GM08714 (cell line): Measurements from ENCODE around the gene VRK1.
"Not testable (repeated sequence)": the region's sequence is repeated elsewhere in the genome, so short reads cannot be mapped to it uniquely, and the experiment has no call there.

Source experiments
- H3K4me3 ChIP-seq: fragments of 200-500 bp; sonication (Bioruptor generic); 2 replicates; pipeline ENCODE4 v1.5.1; 2014; ENCODE audit warnings: mild to moderate bottlenecking, low read length, inconsistent platforms
- ZNF274 ChIP-seq: IDR thresholded peaks from 2 replicates; pipeline ENCODE4 v1.6.1; 2012; ENCODE audit warnings: mild to moderate bottlenecking, low read depth, low read length

VRK1 gene

DNA sequence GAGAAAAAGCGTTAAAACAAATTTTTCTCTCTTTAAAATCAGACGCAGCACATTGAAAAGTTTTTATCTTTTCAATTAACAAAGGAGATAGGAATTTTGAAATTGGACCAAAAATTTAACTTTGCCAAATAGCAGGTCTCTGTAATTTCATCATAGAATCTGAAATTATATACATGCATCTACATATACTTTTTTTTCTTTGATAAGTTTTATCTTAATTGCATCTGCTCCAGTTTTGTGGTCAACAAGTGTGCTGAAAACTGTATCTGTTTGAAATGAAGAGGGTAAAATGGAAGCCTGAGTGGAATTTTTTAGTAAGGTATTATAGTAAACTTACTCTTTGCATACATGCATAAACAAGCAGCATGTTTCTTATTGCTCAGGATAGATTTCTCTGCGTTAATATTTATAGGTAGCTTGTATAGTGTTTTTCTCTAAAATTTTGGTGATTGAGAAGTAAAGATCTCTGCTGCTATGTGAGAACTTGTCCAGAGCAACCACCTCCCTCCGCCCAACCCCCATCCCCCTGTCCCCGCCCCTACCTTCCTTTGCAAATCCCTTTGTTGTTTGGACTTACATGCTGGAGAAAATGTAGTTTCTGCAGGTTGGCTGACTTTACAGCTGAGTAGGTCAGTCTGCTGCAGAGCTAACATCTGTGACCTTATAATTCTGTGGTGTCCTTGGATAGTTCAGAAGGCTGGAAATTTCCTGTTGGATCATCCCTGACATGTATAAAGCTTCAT is 64.6 kb downstream of the VRK1 start:
- TF ChIP-seq ZNF274: no peak

GRCh38 chr14:96863327-96863985 is 66.3 kb downstream of the VRK1 start:
- H3K4me3 ChIP-seq: no peak overlapping the region
- TF ChIP-seq ZNF274: no peak

More for the DNA sequence above, 64.6 kb downstream of the VRK1 start:
- H3K4me3 ChIP-seq: no peak overlapping the region

- no peak overlapping the region for H3K4me3 ChIP-seq
- TF ChIP-seq ZNF274: no peak
These were observed 66.8 kb downstream of the VRK1 start for GRCh38 chr14:96863986-96864330.

GRCh38 chr14:96867634-96868033 is 70.5 kb downstream of the VRK1 start:
- no peak for TF ChIP-seq ZNF274
- no peak overlapping the region for H3K4me3 ChIP-seq

DNA sequence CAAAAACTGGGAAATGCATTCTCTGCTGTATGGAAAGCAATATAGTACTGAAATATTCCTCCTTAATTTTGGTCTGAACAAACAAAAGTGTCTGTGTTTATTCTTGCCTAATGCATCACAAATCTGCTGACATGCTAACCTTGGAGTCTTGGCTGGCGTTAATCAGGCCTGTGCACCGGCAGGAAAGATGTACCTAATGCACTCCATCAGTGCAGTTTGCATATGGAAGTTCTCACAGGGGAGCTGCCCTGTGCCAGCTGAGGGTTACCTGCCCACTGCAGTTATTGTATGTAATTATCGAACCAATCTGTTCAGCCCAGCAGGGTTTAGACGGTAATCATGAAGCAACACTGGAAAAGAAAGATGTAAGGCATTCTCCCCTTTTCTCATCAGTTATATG is 76.9 kb downstream of the VRK1 start:
- no peak for TF ChIP-seq ZNF274
- no peak overlapping the region for H3K4me3 ChIP-seq

DNA sequence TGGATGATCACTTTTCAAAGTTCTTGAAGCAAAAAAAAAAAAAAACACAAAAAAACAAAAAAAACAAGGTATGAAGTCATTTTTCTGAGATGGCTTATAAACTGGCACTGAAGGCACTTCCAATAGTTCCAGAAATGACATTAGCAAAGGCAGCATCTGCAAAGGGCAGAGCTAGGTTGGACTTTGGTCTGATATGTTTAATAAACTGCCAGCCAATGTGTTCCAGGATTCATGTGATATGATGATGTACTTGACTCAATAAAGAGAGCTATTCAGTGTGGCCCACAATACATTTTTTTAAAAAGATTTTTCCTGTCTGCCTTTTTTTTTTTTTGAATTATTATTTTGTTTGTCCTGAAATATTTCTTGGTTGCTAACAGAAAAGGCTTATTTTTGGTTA is 79.6 kb downstream of the VRK1 start:
- no peak overlapping the region for H3K4me3 ChIP-seq
- no peak for TF ChIP-seq ZNF274

GRCh38 chr14:96881713-96882112 is 84.5 kb downstream of the VRK1 start:
- no peak for TF ChIP-seq ZNF274
- H3K4me3 ChIP-seq: no peak overlapping the region

- not testable (repeated sequence) for H3K4me3 ChIP-seq
These were observed 86.8 kb downstream of the VRK1 start for GRCh38 chr14:96883974-96884373.

- TF ChIP-seq ZNF274: no peak
- no peak overlapping the region for H3K4me3 ChIP-seq
These were observed 91.0 kb downstream of the VRK1 start for GRCh38 chr14:96888158-96888557.

GRCh38 chr14:96888593-96888992 is 91.4 kb downstream of the VRK1 start:
- TF ChIP-seq ZNF274: no peak
- H3K4me3 ChIP-seq: no peak overlapping the region

DNA sequence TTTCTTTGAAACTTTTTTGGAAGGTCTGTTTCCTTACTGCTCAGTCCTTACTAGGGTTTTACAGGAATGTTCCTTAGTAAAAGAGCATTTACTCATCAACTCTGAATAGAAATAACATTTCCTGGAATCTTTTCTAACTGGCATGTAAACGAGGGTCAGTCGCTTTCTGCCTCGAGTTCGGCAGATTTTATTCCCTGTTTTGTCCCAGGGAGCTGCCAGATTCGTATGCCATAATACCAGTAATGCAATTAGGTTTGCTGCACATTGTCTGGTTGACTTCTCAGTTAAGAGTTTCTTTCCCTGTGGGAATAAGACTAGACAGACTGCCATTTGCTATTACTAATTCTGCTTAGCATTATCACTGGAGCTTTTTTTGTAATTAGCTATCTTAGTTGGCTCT is 91.9 kb downstream of the VRK1 start:
- TF ChIP-seq ZNF274: no peak

DNA sequence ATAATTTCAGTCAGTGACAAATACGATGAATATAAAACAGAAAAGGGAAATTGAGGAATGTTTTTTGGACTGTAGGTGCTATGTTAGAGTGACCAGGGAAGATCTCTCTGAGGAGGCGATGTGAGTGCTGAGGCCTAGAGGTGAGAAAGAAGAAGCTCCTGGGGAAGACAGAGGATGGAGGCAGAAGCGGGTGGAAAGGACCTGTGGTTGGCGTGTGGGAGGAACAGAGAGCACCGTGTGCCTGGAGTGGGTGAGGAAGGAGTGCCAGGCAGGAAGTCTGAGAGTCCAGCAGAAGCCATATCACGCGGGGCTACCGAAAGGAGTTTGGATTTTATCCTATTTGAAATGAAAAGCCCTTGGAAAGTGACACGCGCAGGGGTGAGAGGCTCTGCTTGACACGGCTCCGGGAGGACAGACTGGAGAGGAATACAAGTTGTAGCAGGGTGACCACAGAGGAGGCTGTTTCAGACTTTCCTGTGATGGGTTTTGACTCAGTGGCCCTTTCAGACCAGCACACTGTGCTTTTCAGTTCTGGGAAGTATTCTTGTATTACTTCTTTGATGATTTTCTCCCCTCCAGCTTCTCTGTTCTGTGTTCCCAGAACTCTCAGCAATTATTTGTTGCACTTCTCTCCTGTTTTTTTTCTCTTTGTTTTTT is 96.9 kb downstream of the VRK1 start:
- no peak for TF ChIP-seq ZNF274
- H3K4me3 ChIP-seq: no peak overlapping the region

More for the DNA sequence above, 91.9 kb downstream of the VRK1 start:
- H3K4me3 ChIP-seq: no peak overlapping the region

DNA sequence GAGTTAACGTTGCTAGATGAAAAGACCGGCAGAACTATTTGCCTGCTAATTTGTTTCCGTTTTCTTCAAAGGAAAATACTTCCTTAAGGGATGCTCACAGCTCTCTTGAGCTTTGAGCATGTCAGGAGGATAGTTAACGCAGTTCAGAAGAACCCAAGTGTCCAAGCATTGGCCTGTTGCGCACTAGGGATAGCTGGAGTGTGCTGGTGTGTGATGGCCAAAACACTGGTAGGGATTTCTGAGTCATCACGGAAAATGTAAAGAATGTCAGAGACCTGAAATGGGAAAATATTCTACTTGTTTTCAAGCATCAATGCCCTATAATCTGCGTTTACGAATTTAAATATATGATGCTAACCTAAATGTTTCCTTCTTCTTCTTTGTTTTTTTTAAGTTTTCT is 97.8 kb downstream of the VRK1 start:
- no peak for TF ChIP-seq ZNF274
- H3K4me3 ChIP-seq: no peak overlapping the region

GRCh38 chr14:96895658-96896271 is 98.6 kb downstream of the VRK1 start:
- no peak overlapping the region for H3K4me3 ChIP-seq
- TF ChIP-seq ZNF274: no peak

- no peak for TF ChIP-seq ZNF274
- no peak overlapping the region for H3K4me3 ChIP-seq
These were observed 100.0 kb downstream of the VRK1 start for GRCh38 chr14:96897184-96897583.
